Suppressor macrophage treated with lipopolysaccharide for 4 hours (primary cell): ENCODE data around the gene RPF1.
"Not testable (repeated sequence)": the region's sequence is repeated elsewhere in the genome, so short reads cannot be mapped to it uniquely, and the experiment has no call there.

Experiments used
- DNase-seq: peaks from one replicate; pipeline ENCODE4 v3.0.0-alpha.2; 2020

RPF1 gene

DNA sequence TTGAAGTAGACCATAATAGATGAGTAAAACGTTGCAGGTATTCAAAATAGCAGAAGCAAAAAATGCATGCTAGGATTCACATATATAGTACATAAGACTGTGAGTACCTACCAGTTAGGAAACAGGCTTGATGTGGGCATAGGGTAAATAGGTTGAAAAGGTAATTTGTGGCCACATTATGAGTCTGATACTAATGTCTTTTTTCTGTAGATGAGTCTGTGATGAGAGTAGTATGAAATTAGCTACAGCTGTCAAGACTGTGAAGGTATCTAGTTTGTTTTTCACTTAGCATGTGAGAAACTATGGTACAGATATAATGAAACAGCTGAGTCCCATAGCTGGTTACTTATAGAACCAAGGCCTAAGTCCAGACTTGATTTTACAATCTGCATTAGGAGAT, 14.7 kb downstream of the RPF1 start:
- DNase-seq = no peak

- no peak for DNase-seq
Observed at GRCh38 chr1:84496498-84496897, 17.4 kb downstream of the RPF1 start.

- no peak for DNase-seq
Observed at GRCh38 chr1:84497631-84498275, 18.7 kb downstream of the RPF1 start.

- DNase-seq = no peak
Observed at GRCh38 chr1:84502927-84503326, 23.9 kb downstream of the RPF1 start.

DNA sequence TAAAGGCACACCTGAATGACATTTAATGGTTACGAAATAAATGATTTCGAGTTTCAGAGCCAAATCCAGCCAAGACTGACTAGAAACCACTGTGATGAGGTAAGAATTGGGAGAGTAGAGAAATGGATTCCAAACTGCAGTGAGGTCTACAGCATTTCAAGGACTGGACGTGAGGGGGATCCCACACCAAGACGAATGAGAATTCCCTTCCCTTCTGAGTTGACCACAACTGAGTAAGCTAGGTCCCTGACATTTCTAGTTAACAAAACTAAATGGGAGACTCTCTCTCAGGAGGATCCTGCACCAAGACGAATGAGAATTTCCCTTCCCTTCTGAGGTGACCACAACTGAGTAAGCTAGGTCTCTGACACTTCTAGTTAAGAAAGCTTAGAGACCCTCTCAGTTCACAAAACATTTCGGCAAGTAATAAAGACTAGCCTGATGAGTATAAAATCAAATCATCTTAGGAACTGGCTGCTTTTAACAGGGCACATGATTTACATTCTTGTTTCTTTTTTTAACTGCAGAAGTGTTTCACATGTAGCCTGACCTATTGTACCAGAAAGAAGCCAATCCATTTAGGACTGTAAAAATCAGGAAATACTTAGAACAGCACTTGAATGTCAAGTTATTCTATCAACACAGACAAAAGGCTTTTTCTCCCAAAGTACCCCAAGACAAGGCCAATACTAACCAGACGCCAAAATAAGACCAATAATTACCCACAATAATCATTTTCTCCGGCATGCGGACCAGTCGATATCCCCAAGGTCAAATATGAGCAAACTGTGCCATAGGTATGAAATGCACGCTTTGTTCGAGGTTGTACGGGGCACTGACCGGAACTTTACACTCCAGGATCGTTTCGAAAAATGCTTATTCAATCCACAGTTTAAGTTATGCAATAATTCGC, 25.8 kb downstream of the RPF1 start:
- DNase-seq = peak; percentile 78

- no peak for DNase-seq
Observed at GRCh38 chr1:84505493-84506001, 26.5 kb downstream of the RPF1 start.

- peak; percentile 100 for DNase-seq
Observed at GRCh38 chr1:84506002-84506728, 27.1 kb downstream of the RPF1 start, which contains the start of the genes GNG5 and SPATA1. GNG5 (minus strand) TSS chr1:84506581; CDS start chr1:84506091, 490 bp downstream. SPATA1 (plus strand) TSS chr1:84506386; CDS start chr1:84516360, 9,974 bp downstream.

- DNase-seq = peak; percentile 18
Observed at GRCh38 chr1:84506729-84507453, 27.8 kb downstream of the RPF1 start.

GRCh38 chr1:84507887-84508286, 28.8 kb downstream of the RPF1 start:
- DNase-seq = not testable (repeated sequence)

DNA sequence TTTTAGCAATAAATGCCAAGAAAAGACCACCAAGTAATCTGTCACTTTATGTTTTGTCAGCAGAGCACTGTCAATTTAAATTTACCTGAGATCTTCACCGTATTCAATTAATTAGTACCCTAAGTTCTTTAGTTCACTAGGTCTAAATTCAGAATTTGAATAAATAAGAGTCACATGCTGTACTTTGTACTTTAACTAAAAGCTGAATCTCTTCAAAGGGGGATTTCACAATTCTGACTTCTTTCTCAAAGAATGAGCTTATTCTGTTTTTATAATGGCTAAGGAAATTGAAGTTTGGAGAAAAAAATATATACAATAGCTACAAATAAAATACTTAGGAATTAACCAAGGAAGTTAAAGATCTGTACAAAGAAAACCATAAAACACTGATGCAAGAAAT, 29.4 kb downstream of the RPF1 start:
- DNase-seq = no peak

DNA sequence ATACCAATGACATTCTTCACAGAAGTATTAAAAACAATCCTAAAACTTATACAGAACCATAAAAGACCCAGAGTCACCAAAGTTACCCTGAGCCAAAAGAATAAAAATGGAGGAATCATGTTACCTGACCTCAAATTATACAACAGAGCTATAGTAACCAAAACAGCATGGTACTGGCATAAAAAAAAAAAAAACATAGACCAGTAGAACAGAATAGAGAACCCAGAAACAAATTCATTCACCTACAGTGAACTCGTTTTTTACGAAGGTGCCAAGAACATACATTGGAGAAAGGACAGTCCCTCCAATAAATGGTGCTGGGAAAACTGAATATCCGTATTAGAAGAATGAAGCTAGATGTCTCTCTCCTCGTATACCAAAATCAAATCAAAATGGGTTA, 30.0 kb downstream of the RPF1 start:
- DNase-seq = no peak

GRCh38 chr1:84510165-84510564, 31.1 kb downstream of the RPF1 start:
- no peak for DNase-seq

DNA sequence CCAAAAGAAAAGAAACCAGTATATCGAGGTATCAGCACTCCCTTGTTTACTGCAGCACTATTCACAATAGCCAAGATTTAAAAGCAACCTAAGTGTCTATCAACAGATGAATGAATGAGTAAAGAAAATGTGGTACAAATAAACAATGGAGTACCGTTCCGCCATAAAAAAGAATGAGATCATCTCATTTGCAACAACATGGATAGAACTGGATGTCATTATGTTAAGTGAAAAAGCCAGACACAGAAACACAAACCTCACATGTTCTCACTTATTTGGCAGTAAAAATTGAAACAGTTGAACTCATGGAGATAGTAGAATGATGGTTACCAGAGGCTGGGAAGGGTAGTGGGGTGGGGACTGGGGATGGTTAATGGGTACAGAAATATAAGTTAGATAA, 31.6 kb downstream of the RPF1 start:
- no peak for DNase-seq

GRCh38 chr1:84524590-84524989, 45.5 kb downstream of the RPF1 start:
- no peak for DNase-seq

DNA sequence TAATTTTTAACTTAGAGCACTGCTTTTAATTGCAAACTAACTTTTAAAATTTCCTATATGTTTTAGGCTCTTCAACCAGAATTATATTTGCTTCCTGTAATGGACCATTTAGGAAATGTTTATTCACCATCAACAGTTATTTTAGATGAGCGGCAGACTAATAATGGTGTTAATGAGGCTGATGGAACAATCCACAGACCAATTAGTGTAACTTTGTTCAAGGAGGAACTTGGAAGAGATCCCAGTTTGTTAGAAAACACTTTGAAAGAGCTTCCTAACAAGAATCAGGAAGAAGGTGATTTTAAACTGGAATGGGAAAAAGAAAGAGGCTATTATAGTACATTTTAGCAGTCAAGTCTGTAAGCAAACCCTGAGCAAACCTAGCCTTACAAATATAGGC, 46.7 kb downstream of the RPF1 start:
- DNase-seq = no peak

DNA sequence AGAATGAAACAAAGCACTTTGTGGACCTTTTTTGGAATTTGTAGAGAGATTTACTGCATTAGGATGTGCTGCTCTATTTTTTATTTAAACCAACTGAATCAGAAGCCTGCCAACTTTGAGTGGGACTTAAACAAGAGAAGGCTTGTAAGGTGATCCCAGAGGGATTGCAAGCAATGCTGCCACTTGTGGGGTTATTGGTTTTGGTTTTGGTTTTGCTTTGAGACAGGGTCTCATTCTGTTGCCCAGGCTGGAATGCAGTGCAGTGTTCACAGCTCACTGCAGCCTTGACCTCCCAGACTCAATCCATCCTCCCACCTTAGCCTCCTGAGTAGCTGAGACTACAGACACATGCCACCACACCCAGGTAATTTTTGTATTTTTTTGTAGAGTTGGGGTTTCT, 59.5 kb downstream of the RPF1 start:
- peak; percentile 7 for DNase-seq

DNA sequence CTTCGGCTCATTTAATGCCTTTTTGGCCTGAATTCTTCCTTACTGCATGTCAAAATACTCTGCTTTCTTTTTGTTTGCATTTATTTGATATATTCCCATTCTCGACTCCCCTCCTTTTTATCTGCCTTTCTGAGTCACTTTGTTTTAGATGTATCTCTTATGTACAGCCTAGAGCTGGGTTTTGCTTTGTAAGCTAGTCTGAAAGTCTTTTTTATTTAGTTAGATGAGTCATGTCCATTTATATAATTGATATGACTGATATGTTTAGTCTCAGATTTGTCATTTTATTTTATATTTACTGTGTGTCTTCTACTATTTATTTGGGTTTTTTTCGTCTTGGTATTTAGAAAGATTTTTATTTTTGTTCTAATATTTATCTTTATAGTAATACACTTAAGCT, 60.9 kb downstream of the RPF1 start:
- no peak for DNase-seq

- DNase-seq = no peak
Observed at GRCh38 chr1:84540759-84541158, 61.7 kb downstream of the RPF1 start.

- DNase-seq = no peak
Observed at GRCh38 chr1:84541679-84542078, 62.6 kb downstream of the RPF1 start.
